SK-N-SH treated with all-trans-retinoic acid at 6 μM for 48 hours (cell line): ENCODE results near the gene OCLN.
"Not testable (repeated sequence)": the region's sequence is repeated elsewhere in the genome, so short reads cannot be mapped to it uniquely, and the experiment has no call there.

Experiments
- ATAC-seq: fragments of 200-7000 bp; cut with Tn5 transposase; 3 replicates; pipeline ENCODE4 v1.9.1; 2020; ENCODE audit warnings: mild to moderate bottlenecking, moderate library complexity
- BACH2 ChIP-seq: fragments of 250-450 bp; sonication (Bioruptor Pico); IDR thresholded peaks from 2 replicates; pipeline ENCODE4 v1.9.0; 2021; ENCODE audit warnings: mild to moderate bottlenecking, borderline replicate concordance
- CSDC2 ChIP-seq: fragments of 250-450 bp; sonication (Bioruptor Pico); IDR thresholded peaks from 2 replicates; pipeline ENCODE4 v1.5.0; 2020; ENCODE audit warnings: mild to moderate bottlenecking, moderate library complexity
- GLIS3 ChIP-seq: fragments of 250-450 bp; sonication (Bioruptor Pico); IDR thresholded peaks from 2 replicates; pipeline ENCODE4 v1.5.0; 2020; ENCODE audit warnings: mild to moderate bottlenecking, moderate library complexity
- ISL1 ChIP-seq: fragments of 250-450 bp; sonication (Bioruptor Pico); IDR thresholded peaks from 2 replicates; pipeline ENCODE4 v2.1.2; 2022; ENCODE audit warnings: mild to moderate bottlenecking, moderate library complexity
- PATZ1 ChIP-seq: fragments of 250-450 bp; sonication (Bioruptor Pico); IDR thresholded peaks from 2 replicates; pipeline ENCODE4 v1.8.0; 2020; ENCODE audit warnings: mild to moderate bottlenecking, moderate library complexity, borderline replicate concordance
- POU6F1 ChIP-seq: fragments of 250-450 bp; sonication (Bioruptor Pico); IDR thresholded peaks from 2 replicates; pipeline ENCODE4 v1.8.0; 2021; ENCODE audit warnings: low read depth, mild to moderate bottlenecking, moderate library complexity, borderline replicate concordance
- PPARA ChIP-seq: fragments of 250-450 bp; sonication (Bioruptor Pico); IDR thresholded peaks from 2 replicates; pipeline ENCODE4 v1.5.0; 2020; ENCODE audit warnings: mild to moderate bottlenecking, borderline replicate concordance
- RARB ChIP-seq: fragments of 250-450 bp; sonication (Bioruptor Pico); IDR thresholded peaks from 2 replicates; pipeline ENCODE4 v1.8.0; 2021; ENCODE audit warnings: mild to moderate bottlenecking, moderate library complexity
- TCF4 ChIP-seq: fragments of 250-450 bp; sonication (Bioruptor Pico); IDR thresholded peaks from 2 replicates; pipeline ENCODE4 v1.8.0; 2021; ENCODE audit warnings: mild to moderate bottlenecking, moderate library complexity, borderline replicate concordance
- TSHZ2 ChIP-seq: fragments of 250-450 bp; sonication (Bioruptor Pico); IDR thresholded peaks from 2 replicates; pipeline ENCODE4 v1.5.0; 2020; ENCODE audit warnings: mild to moderate bottlenecking, moderate library complexity
- ZFP3 ChIP-seq: fragments of 250-450 bp; sonication (Bioruptor Pico); IDR thresholded peaks from 2 replicates; pipeline ENCODE4 v1.5.0; 2020; ENCODE audit warnings: mild to moderate bottlenecking, moderate library complexity
- ZFP30 ChIP-seq: fragments of 450-650 bp; formaldehyde crosslinking; IDR thresholded peaks from 2 replicates; pipeline ENCODE4 v1.5.0; 2022; ENCODE audit warnings: mild to moderate bottlenecking, moderate library complexity
- ZNF565 ChIP-seq: fragments of 450-650 bp; formaldehyde crosslinking; conservative IDR thresholded peaks from 2 replicates; pipeline ENCODE4 v1.5.0; 2020; ENCODE audit warnings: low read depth, mild to moderate bottlenecking, moderate library complexity
- ZNF70 ChIP-seq: fragments of 450-650 bp; formaldehyde crosslinking; IDR thresholded peaks from 2 replicates; pipeline ENCODE4 v1.5.0; 2020; ENCODE audit warnings: mild to moderate bottlenecking, moderate library complexity
- ZNF8 ChIP-seq: fragments of 450-650 bp; formaldehyde crosslinking; IDR thresholded peaks from 2 replicates; pipeline ENCODE4 v1.5.0; 2020; ENCODE audit warnings: mild to moderate bottlenecking, moderate library complexity
- TF ChIP-seq, protein P1 (sequence below): fragments of 250-450 bp; sonication (Bioruptor Pico); IDR thresholded peaks from 2 replicates; pipeline ENCODE4 v1.5.1; 2020; ENCODE audit warnings: low read depth, mild to moderate bottlenecking, moderate library complexity

Gene OCLN

DNA sequence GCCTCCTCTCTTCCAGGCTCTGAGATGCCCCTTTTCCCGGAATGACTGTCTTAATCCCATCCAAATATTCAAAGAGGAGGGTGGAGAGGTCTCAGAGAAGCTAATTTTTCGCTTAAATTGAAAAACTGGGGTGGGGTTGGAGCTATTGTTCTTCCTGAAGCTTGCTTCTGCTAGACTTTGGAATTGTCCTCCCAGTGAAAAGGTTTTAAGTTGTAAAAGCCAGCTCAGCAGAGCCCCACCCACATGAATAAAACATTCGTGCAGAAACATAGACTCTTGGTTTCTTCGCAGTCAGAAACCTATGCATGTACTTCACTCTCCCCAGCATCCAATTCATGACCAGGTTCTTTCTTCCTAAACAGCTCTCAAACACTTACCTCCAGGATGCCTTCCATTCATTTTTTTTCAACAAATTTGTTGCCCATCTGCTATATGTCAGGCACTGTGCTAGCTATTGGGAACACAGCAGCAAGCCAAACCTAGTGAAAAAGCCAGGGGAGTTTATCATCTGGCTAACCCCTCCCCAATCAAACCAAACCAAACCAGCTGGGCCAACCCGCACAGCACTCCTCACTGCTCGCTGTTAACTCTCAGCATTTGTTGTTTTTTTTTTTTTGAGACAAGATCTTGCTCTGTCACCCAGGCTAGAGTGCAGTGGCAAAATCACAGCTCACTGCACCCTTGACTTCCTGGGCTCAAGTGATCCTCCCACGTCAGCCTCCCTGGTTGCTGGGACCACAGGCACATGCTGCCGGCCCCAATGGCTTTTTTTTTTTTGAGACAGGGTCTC is 37.9 kb upstream of the OCLN start:
- TF ChIP-seq ISL1 (CRISPR knock-in tag), result no peak
- TF ChIP-seq PATZ1 (CRISPR knock-in tag), result no peak
- no peak for TF ChIP-seq TCF4 (CRISPR knock-in tag)
- no peak for TF ChIP-seq TSHZ2 (CRISPR knock-in tag)
- TF ChIP-seq ZFP3 (CRISPR knock-in tag), result no peak
- TF ChIP-seq, protein P1, sequence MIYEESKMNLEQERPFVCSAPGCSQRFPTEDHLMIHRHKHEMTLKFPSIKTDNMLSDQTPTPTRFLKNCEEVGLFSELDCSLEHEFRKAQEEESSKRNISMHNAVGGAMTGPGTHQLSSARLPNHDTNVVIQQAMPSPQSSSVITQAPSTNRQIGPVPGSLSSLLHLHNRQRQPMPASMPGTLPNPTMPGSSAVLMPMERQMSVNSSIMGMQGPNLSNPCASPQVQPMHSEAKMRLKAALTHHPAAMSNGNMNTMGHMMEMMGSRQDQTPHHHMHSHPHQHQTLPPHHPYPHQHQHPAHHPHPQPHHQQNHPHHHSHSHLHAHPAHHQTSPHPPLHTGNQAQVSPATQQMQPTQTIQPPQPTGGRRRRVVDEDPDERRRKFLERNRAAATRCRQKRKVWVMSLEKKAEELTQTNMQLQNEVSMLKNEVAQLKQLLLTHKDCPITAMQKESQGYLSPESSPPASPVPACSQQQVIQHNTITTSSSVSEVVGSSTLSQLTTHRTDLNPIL (CRISPR knock-in tag), result no peak
- TF ChIP-seq CSDC2, result no peak
- TF ChIP-seq ZNF8 (CRISPR knock-in tag), result no peak
- no peak for TF ChIP-seq ZNF565 (CRISPR knock-in tag)
- TF ChIP-seq ZNF70 (CRISPR knock-in tag), result no peak
- ATAC-seq, result no peak

DNA sequence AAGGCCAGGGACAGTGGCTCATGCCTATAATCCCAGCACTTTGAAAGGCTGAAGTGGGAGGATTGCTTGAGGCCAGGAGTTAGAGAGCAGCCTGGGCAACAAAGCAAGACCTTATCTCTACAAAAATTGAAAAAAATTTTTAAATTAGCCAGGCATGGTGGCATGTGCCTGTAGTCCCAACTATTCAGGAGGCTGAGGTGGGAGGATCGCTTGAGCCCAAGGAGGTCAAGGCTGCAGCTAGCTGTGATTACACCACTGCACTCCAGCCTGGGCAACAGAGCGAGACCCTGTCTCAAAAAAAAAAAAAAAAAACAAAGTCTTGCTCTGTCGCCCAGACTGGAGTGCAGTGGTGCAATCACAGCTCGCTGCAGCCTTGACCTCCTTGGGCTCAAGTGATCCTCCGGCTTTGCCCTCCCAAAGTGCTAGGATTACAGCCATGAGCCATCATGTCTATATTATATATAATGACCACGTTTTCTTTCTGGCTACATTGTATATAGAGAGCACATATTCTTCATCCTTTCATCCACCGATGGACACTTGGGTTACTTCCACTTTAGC is 37.1 kb upstream of the OCLN start:
- ATAC-seq, result not testable (repeated sequence)

DNA sequence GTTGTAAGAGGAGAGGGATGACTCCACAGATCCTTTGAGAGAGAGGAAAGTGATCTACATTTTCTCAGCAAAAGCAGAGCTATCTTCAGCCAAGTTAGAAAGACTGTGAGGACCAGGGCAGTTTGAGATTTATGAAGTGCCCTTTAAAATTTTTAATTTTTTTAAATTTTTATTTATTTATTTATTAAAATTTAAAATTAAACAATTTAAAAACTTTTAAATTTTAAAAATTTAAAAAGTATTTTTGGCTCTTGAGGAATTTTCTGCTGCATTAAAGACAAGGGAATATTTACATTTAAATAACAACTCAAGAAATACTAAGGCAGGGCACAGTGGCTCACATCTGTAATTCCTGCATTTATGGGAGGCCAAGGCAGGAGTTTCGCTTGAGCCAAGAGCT is 30.4 kb upstream of the OCLN start:
- ATAC-seq, result no peak
- no peak for TF ChIP-seq BACH2
- TF ChIP-seq PPARA (CRISPR knock-in tag), result no peak
- no peak for TF ChIP-seq ZNF8 (CRISPR knock-in tag)
- no peak for TF ChIP-seq PATZ1 (CRISPR knock-in tag)
- no peak for TF ChIP-seq ZFP30
- TF ChIP-seq RARB (CRISPR knock-in tag), result no peak

GRCh38 chr5:69466375-69466774 is 26.2 kb upstream of the OCLN start:
- not testable (repeated sequence) for ATAC-seq

- TF ChIP-seq ZFP30, result no peak
- ATAC-seq, result no peak
Measured at GRCh38 chr5:69467442-69468225, 25.0 kb upstream of the OCLN start.

DNA sequence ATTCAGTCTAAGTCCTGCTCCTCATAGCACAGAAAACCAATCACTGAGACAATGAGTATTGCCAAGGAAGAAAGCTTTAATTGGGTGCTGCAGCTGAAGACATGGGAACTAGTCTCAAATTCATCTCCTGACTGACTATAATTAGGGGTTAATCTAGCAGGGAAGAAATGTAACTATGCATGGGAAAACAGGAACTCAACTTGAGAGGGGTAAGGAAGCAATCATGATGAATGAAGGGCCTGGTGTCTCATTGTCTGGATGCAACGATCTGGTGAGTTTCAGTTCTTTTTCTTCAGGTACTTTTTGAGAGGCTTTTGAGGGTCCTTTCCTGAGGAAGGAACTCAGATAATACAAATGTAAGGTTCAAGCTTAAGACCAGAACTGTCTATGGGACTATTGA is 24.0 kb upstream of the OCLN start:
- ATAC-seq, result no peak
- TF ChIP-seq GLIS3 (CRISPR knock-in tag) (no peak), POU6F1 (CRISPR knock-in tag) (no peak)

DNA sequence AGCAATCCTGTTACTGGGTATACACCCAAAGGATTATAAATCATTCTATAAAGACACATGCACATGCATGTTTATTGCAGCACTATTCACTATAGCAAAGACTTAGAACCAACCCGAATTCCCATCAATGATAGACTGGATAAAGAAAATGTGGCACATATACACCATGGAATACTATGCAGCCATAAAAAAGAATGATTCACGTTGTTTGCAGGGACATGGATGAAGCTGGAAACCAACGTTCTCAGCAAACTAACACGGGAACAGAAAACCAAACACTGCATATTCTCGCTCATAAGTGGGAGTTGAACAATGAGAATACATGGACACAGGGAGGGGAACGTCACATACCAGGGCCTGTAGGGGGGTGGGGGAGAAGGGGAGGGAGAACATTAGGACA is 21.1 kb upstream of the OCLN start:
- ATAC-seq, result not testable (repeated sequence)

GRCh38 chr5:69472535-69473143 is 20.0 kb upstream of the OCLN start:
- ATAC-seq, result not testable (repeated sequence)
